ENCODE data around the gene PCIF1. TPM values are rescaled to one million over a fixed set of nuclear protein-coding genes. Genes with fewer than 3 reads are reported as not detected.

The PCIF1 gene
- total RNA-seq, 1 experiment from 2014 or later, result 26.8 TPM

DNA sequence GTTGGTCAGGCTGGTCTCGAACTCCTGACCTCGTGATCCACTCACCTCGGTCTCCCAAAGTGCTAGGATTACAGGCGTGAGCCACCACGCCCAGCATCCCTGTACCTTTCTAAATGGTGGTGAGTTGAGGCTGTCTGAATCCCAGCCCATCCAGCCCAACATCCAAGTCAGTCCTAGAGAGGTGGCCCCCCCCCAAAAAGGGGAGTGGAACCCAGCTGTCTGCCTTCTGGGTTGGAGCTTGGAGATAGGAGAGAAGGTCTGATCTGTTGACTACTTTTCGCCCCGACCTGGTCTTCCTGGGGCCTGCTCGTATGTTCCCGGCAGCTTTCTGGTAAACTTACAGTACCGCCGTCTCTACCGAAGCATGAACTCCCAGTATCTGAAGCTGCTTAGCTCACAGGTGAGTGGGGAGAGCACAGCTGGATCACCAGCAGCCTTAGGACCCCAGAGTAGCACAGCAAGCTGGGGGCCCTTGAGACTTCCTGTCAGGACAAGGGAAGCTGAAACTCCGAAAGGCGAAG lies 37.8 kb upstream of the PCIF1 start:
- Mint-ChIP-seq H3K9me3 (no peaks in the 10 kb centered on the region), H3K4me1 (peaks cover 5 to 8% of the 10 kb centered on the region in 2 experiments; a peak in 3 of 4 replicates)
- H2BK120ac ChIP-seq (ENCODE audit: low read depth, low read length, poor library complexity, severe bottlenecking), result no peak overlapping the region

More for the DNA sequence above, 37.8 kb upstream of the PCIF1 start:
- Histone ChIP-seq H3K27ac (ENCODE audit: insufficient read length, low read depth, low read length) (no peak overlapping the region), H4K8ac (replicated peaks; ENCODE audit: insufficient read length, low read depth, low read length) (no peak overlapping the region), H3K14ac (ENCODE audit: insufficient read depth, low read length) (no peak overlapping the region), H2BK20ac (ENCODE audit: low read depth, low read length, poor library complexity, severe bottlenecking) (no peak overlapping the region), H3K4ac (ENCODE audit: low read depth, low read length) (no peak overlapping the region), H3K56ac (ENCODE audit: insufficient read length, low read depth, low read length) (no peak overlapping the region), H2BK12ac (ENCODE audit: insufficient read length, low read depth, low read length) (no peak overlapping the region), H3K23me2 (ENCODE audit: insufficient read length, low read depth, low read length, poor library complexity, severe bottlenecking) (peaks cover 2% of the 10 kb centered on the region), H2BK5ac (ENCODE audit: insufficient read length, low read length) (no peak overlapping the region), H3K18ac (ENCODE audit: insufficient read length, low read depth, low read length) (no peak overlapping the region), H3T11ph (ENCODE audit: low read length) (no peak overlapping the region), H3K79me2 (ENCODE audit: insufficient read depth, low read length) (no peaks in the 10 kb centered on the region), H3K4me2 (ENCODE audit: insufficient read depth, insufficient read length, low read length) (no peak overlapping the region), H3K4me1 (ENCODE audit: insufficient read depth, low read length) (no peaks in the 10 kb centered on the region), H4K20me1 (ENCODE audit: control insufficient read depth, insufficient read depth, insufficient read length) (no peaks in the 10 kb centered on the region), H3K9ac (ENCODE audit: extremely low read depth, insufficient read length, low read length) (no peak overlapping the region), H3K23ac (ENCODE audit: insufficient read length, low read depth, low read length) (no peak overlapping the region), H2AK5ac (ENCODE audit: insufficient read length, low read length) (no peak overlapping the region), H3K27me3 (ENCODE audit: insufficient read depth, low read length) (no peaks in the 10 kb centered on the region), H3K9me3 (ENCODE audit: control insufficient read depth, low read depth, low read length) (no peaks in the 10 kb centered on the region), H2BK15ac (ENCODE audit: low read depth, low read length) (no peak overlapping the region), H4K91ac (ENCODE audit: insufficient read length, low read depth, low read length) (no peak overlapping the region), H3K79me1 (ENCODE audit: insufficient read depth, low read depth, low read length, poor library complexity, severe bottlenecking) (no peaks in the 10 kb centered on the region), H4K5ac (ENCODE audit: insufficient read length, low read depth, low read length) (no peak overlapping the region), H2AFZ (ENCODE audit: low read length) (no peak overlapping the region)
- TF ChIP-seq, protein P1, sequence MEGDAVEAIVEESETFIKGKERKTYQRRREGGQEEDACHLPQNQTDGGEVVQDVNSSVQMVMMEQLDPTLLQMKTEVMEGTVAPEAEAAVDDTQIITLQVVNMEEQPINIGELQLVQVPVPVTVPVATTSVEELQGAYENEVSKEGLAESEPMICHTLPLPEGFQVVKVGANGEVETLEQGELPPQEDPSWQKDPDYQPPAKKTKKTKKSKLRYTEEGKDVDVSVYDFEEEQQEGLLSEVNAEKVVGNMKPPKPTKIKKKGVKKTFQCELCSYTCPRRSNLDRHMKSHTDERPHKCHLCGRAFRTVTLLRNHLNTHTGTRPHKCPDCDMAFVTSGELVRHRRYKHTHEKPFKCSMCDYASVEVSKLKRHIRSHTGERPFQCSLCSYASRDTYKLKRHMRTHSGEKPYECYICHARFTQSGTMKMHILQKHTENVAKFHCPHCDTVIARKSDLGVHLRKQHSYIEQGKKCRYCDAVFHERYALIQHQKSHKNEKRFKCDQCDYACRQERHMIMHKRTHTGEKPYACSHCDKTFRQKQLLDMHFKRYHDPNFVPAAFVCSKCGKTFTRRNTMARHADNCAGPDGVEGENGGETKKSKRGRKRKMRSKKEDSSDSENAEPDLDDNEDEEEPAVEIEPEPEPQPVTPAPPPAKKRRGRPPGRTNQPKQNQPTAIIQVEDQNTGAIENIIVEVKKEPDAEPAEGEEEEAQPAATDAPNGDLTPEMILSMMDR (conservative IDR thresholded peaks at IDR 0.05), result no peak
- DNase-seq, result no peak
- peaks cover 18 to 47% (median 42%) of the 10 kb centered on the region in 3 experiments for H3K36me3 Mint-ChIP-seq (ENCODE audit: insufficient read depth in 1 of 3, low read depth in 3 of 3)
- no CpG with 5 or more reads among the region's 14 CpGs for WGBS (ENCODE audit: extremely low coverage, insufficient read length, low lambda C conversion rate)
- H3K27ac Mint-ChIP-seq, result no peak overlapping the region
- no peak overlapping the region for H3K4me3 Mint-ChIP-seq
- no peaks in the 10 kb centered on the region; the same call in 1 of the 2 replicates for H3K27me3 Mint-ChIP-seq (ENCODE audit: low read depth)
